GM18505 (cell line): Measurements from ENCODE around the gene CLDND2.

Experiments
- ATAC-seq: cut with Tn5 transposase; IDR thresholded peaks from one replicate; pipeline ENCODE4 v1.9.1; 2021; ENCODE audit not compliant: unreplicated experiment
- POLR2A ChIP-seq: IDR thresholded peaks from 4 replicates; pipeline ENCODE4 v1.6.1; 2011; ENCODE audit warnings: borderline replicate concordance; ENCODE audit not compliant: insufficient read depth, insufficient read length; ENCODE audit errors: extremely low read depth

Gene CLDND2

GRCh38 chr19:51372021-51372648 is 3.3 kb upstream of the CLDND2 start:
- TF ChIP-seq POLR2A, result no peak
- ATAC-seq, result no peak

GRCh38 chr19:51371186-51371690 is 2.4 kb upstream of the CLDND2 start:
- no peak for ATAC-seq
- no peak for TF ChIP-seq POLR2A

DNA sequence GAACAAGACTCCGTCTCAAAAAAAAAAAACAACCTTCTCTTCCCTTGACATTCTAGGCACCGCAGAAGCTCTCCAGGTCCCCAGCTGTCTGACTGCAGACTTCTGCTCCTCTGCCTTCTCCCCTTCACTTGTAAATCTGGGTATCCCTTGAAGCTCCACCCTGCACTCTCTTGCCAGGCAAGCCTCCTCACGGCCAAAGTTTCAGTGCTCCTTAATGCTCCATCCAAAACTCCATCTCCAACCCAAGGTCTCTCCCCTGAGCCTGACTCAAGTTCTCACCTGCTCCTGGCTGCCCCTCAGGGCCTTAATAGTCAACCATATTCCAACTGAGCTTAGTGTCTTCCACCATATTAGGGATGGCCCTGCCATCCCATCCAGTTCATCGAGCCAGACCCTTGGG is 1.4 kb upstream of the CLDND2 start:
- TF ChIP-seq POLR2A, result no peak
- ATAC-seq, result no peak

- peak; percentile 73 for TF ChIP-seq POLR2A
- peak; percentile 67 for ATAC-seq
Observed at GRCh38 chr19:51367565-51368365, 1.0 kb downstream of the CLDND2 start.

DNA sequence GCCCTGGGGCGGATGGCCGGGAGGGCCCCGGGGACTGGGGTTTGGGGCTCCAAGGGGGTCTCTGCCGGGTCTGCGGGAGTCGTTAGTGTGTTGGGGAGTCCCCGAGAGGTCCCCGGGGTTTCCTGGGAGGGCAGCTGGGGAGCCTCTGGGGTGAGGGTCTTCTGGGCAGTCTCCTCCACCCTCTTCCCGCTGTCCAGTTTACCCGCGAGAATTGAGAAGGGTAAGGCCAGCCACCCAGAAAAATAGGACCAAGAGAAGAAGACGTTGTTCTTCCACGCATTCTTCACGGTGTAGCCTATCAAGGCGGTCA is 1.6 kb downstream of the CLDND2 start:
- no peak for ATAC-seq
- no peak for TF ChIP-seq POLR2A

DNA sequence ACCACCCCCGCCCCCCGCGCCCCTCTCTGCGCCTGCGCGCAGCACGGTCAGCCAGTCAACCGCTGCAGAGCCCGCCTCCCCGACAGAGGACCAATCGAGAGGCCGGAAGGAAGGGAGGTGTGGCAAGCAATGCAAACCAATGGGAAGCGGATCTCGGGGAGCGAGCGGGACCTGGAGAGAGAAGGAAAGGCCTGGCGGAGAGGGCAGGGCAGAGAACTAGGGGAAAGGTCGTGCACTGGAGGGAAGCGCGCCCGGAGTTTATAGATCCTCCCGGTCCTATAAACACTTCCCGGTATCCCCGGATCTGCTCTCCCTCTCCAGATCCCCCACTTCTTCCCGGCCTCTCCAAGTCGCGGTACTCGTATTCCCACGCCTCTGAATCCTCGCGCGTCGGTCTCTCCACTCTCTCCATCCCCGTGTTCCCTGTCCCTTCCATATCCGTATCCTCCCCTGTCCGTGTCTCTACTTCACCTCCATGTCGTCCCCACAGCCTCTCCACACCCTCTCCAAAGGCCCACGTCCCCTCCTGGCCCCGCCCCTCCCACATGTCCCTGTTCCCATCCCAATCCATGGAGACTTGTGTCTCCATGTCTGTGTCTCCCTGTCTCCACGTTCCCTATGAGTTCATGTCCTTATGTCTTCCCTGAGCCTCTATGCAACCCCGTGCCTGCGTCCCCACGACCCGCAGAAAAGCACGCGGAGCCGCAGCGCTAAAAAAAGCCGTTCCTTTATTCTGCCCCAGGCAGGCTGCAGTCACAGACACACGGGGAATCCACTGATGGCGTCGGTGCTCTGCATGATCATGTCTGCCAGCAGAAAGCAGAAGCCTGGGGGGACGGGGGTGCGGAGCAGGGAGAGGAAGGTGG is 2.2 kb downstream of the CLDND2 start:
- peak; percentile 78 for TF ChIP-seq POLR2A
- peak; percentile 2 for ATAC-seq

DNA sequence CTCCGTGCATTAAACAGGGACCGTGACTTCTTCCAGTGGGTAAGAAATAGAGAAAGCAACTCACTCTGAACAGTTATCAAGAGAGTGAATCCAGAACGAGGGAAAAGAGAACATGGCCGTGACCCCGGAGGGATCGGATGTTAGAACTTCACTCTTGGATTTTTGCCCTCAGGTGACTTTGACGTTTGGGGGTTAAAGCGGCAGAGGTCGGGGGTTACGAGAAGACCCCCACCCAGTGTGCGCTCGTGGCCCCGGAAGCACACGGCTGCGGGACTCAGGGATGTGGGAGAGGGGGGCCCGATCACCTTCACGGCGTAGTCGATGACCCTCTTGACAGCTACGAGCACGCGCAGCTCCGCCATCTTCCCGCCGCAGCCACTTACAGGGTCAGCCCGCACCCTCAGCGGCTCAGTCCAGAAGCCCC is 2.8 kb downstream of the CLDND2 start, which contains the start of gene ETFB:
Gene ETFB (minus strand): TSS at position 424 of the 424 bp plus-strand sequence. CDS start 62 bp downstream, at position 362.
- peak; percentile 70 for TF ChIP-seq POLR2A
- no peak for ATAC-seq

- TF ChIP-seq POLR2A, result no peak
- ATAC-seq, result no peak
Observed at GRCh38 chr19:51365211-51365964, 3.4 kb downstream of the CLDND2 start.

- no peak for TF ChIP-seq POLR2A
- no peak for ATAC-seq
Observed at GRCh38 chr19:51364200-51365106, 4.3 kb downstream of the CLDND2 start.

DNA sequence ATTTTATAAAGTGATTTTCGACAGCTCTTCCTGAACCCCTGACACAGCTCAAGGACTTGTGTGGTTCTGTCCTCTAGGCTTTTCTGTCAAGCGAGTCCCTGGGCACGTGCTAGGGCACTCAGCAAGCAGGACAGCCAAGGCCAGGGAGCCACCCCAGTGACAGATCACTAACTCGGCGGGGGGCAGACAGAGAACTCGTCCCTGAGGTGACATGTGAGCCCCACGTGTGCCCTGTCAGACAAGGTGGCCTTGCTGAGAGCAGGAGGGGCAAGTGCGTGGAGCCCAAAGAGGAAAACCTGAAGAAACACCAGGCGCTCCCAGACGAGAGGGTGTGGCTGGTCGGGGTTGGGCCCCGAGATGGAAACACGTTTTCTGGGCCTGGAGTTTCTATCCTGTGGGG is 7.6 kb downstream of the CLDND2 start:
- ATAC-seq, result no peak
- TF ChIP-seq POLR2A, result no peak

- no peak for ATAC-seq
- no peak for TF ChIP-seq POLR2A
Observed at GRCh38 chr19:51359294-51359693, 9.5 kb downstream of the CLDND2 start.

- no peak for TF ChIP-seq POLR2A
- ATAC-seq, result no peak
Observed at GRCh38 chr19:51357952-51358351, 10.9 kb downstream of the CLDND2 start.
